H9 (cell line): Measurements from ENCODE around the gene OR52E4. TPM values are rescaled to one million over a fixed set of nuclear protein-coding genes. Genes with fewer than 3 reads are reported as not detected.

ENCODE experiments used
- DNase-seq: peaks from one replicate; pipeline ENCODE4 v3.0.0-alpha.2; 2017
- H2AFZ ChIP-seq: one replicate; pipeline ENCODE4 v1.6.1; 2013; ENCODE audit warnings: mild to moderate bottlenecking, low read length, control low read depth, moderate library complexity
- H2AK5ac ChIP-seq: 2 replicates; pipeline ENCODE4 v1.6.1; 2013; ENCODE audit warnings: low read length, control low read depth, mixed read lengths; ENCODE audit not compliant: insufficient read length
- H2BK120ac ChIP-seq: one replicate; pipeline ENCODE4 v1.6.1; 2013; ENCODE audit warnings: low read depth, mild to moderate bottlenecking, low read length, control low read depth, inconsistent platforms; ENCODE audit not compliant: poor library complexity, severe bottlenecking
- H2BK12ac ChIP-seq: 2 replicates; pipeline ENCODE4 v1.6.1; 2013; ENCODE audit warnings: low read length, control low read depth, mixed read lengths, low read depth; ENCODE audit not compliant: insufficient read length
- H2BK15ac ChIP-seq: 2 replicates; pipeline ENCODE4 v1.6.1; 2013; ENCODE audit warnings: low read depth, low read length, control low read depth
- H2BK20ac ChIP-seq: one replicate; pipeline ENCODE4 v1.6.1; 2013; ENCODE audit warnings: low read depth, mild to moderate bottlenecking, low read length, control low read depth, inconsistent platforms; ENCODE audit not compliant: poor library complexity, severe bottlenecking
- H2BK5ac ChIP-seq: 2 replicates; pipeline ENCODE4 v1.6.1; 2013; ENCODE audit warnings: low read length, control low read depth, mixed read lengths; ENCODE audit not compliant: insufficient read length
- H3K14ac ChIP-seq: 2 replicates; pipeline ENCODE4 v1.6.1; 2013; ENCODE audit warnings: low read length, control low read depth; ENCODE audit not compliant: insufficient read depth
- H3K18ac ChIP-seq: 2 replicates; pipeline ENCODE4 v1.6.1; 2013; ENCODE audit warnings: low read depth, mild to moderate bottlenecking, mixed read lengths, low read length, control low read depth; ENCODE audit not compliant: insufficient read length
- H3K23ac ChIP-seq: 2 replicates; pipeline ENCODE4 v1.6.1; 2013; ENCODE audit warnings: low read length, control low read depth, mixed read lengths, low read depth; ENCODE audit not compliant: insufficient read length
- H3K23me2 ChIP-seq: 2 replicates; pipeline ENCODE4 v1.6.1; 2013; ENCODE audit warnings: low read depth, mild to moderate bottlenecking, mixed read lengths, low read length, control low read depth; ENCODE audit not compliant: insufficient read length, poor library complexity, severe bottlenecking
- H3K27ac ChIP-seq: 2 replicates; pipeline ENCODE4 v1.5.1; 2013; ENCODE audit warnings: low read length, control low read depth, mixed read lengths, low read depth; ENCODE audit not compliant: insufficient read length
- H3K27me3 ChIP-seq: 2 replicates; pipeline ENCODE4 v1.6.1; 2013; ENCODE audit warnings: low read length, control low read depth, inconsistent platforms; ENCODE audit not compliant: insufficient read depth
- H3K4ac ChIP-seq: 2 replicates; pipeline ENCODE4 v1.6.1; 2013; ENCODE audit warnings: low read depth, mild to moderate bottlenecking, control low read depth, inconsistent platforms, low read length, moderate library complexity
- H3K4me1 ChIP-seq: 2 replicates; pipeline ENCODE4 v1.6.1; 2013; ENCODE audit warnings: low read length, control low read depth, inconsistent platforms; ENCODE audit not compliant: insufficient read depth
- H3K4me2 ChIP-seq: 2 replicates; pipeline ENCODE4 v1.6.1; 2013; ENCODE audit warnings: low read length, control low read depth, mixed read lengths; ENCODE audit not compliant: insufficient read length, insufficient read depth
- H3K56ac ChIP-seq: 2 replicates; pipeline ENCODE4 v1.6.1; 2013; ENCODE audit warnings: low read depth, mild to moderate bottlenecking, mixed read lengths, low read length, control low read depth; ENCODE audit not compliant: insufficient read length
- H3K79me1 ChIP-seq: 2 replicates; pipeline ENCODE4 v1.6.1; 2013; ENCODE audit warnings: low read depth, mild to moderate bottlenecking, moderate library complexity, low read length, control low read depth, inconsistent platforms; ENCODE audit not compliant: insufficient read depth, poor library complexity, severe bottlenecking
- H3K79me2 ChIP-seq: 2 replicates; pipeline ENCODE4 v1.6.1; 2013; ENCODE audit warnings: low read length, control low read depth, inconsistent platforms; ENCODE audit not compliant: insufficient read depth
- H3K9ac ChIP-seq: 2 replicates; pipeline ENCODE4 v1.6.1; 2013; ENCODE audit warnings: low read length, control low read depth, mixed read lengths; ENCODE audit not compliant: insufficient read length; ENCODE audit errors: extremely low read depth
- H3K9me3 ChIP-seq: one replicate; pipeline ENCODE4 v1.6.1; 2013; ENCODE audit warnings: low read depth, low read length, inconsistent platforms; ENCODE audit not compliant: control insufficient read depth
- H3T11ph ChIP-seq: one replicate; pipeline ENCODE4 v1.6.1; 2013; ENCODE audit warnings: mild to moderate bottlenecking, low read length, control low read depth, inconsistent platforms
- H4K20me1 ChIP-seq: one replicate; pipeline ENCODE4 v1.6.1; 2013; ENCODE audit not compliant: control insufficient read depth, insufficient read length, insufficient read depth
- H4K5ac ChIP-seq: 2 replicates; pipeline ENCODE4 v1.6.1; 2013; ENCODE audit warnings: low read depth, mild to moderate bottlenecking, mixed read lengths, low read length, control low read depth; ENCODE audit not compliant: insufficient read length
- H4K8ac ChIP-seq: replicated peaks from 2 replicates; pipeline ENCODE4 v1.6.1; 2013; ENCODE audit warnings: low read length, control low read depth, mixed read lengths, low read depth; ENCODE audit not compliant: insufficient read length
- H4K91ac ChIP-seq: 2 replicates; pipeline ENCODE4 v1.6.1; 2013; ENCODE audit warnings: low read depth, mild to moderate bottlenecking, moderate library complexity, mixed read lengths, low read length, control low read depth; ENCODE audit not compliant: insufficient read length
- H3K27ac Mint-ChIP-seq, 3 experiments: 2 replicates in 2 of 3; 3 replicates in 1 of 3; pipeline ENCODE4 v1.8.0; 2020 to 2021; ENCODE audit warnings: mixed read lengths in 3 of 3, mild to moderate bottlenecking in 1 of 3, moderate library complexity in 1 of 3
- H3K27me3 Mint-ChIP-seq: 2 replicates; pipeline ENCODE4 v1.8.0; 2021; ENCODE audit warnings: low read depth, mild to moderate bottlenecking, moderate library complexity, mixed read lengths
- H3K36me3 Mint-ChIP-seq, 3 experiments: 2 replicates in 2 of 3; 3 replicates in 1 of 3; pipeline ENCODE4 v1.8.0; 2020 to 2021; ENCODE audit warnings: low read depth in 3 of 3, mixed read lengths in 3 of 3; ENCODE audit not compliant: insufficient read depth in 1 of 3
- H3K4me1 Mint-ChIP-seq, 2 experiments: 2 replicates each; pipeline ENCODE4 v1.8.0; 2020; ENCODE audit warnings: mixed read lengths in 2 of 2
- H3K4me3 Mint-ChIP-seq, 2 experiments: 2 replicates in 1 of 2; 3 replicates in 1 of 2; pipeline ENCODE4 v1.8.0; 2020 to 2021; ENCODE audit warnings: mild to moderate bottlenecking in 2 of 2, mixed read lengths in 2 of 2, moderate library complexity in 1 of 2
- H3K9me3 Mint-ChIP-seq, 2 experiments: 2 replicates in 1 of 2; 3 replicates in 1 of 2; pipeline ENCODE4 v1.8.0; 2020; ENCODE audit warnings: mild to moderate bottlenecking in 2 of 2, mixed read lengths in 2 of 2, moderate library complexity in 1 of 2
- WGBS: extraction: QIAGEN DNeasy Blood & Tissue Kit; methylation state at CpG from one replicate; pipeline ENCODE4 v1.1.7; 2013; ENCODE audit warnings: missing lambda C conversion rate, low lambda C conversion rate, mixed read lengths; ENCODE audit not compliant: insufficient read length; ENCODE audit errors: extremely low coverage; 5-methylcytosine and 5-hydroxymethylcytosine counted together
- total RNA-seq: library from RNA; stranded (reverse); gene quantifications from 2 replicates; pipeline ENCODE4 v1.2.1, GENCODE V29; 2021
- TF ChIP-seq, protein P1 (sequence below): fragments of 200-600 bp; sonication (generic); conservative IDR thresholded peaks from 3 replicates; pipeline ENCODE4 v1.8.0; 2021; ENCODE audit warnings: antibody characterized with exemption, mild to moderate bottlenecking

OR52E4 gene
- total RNA-seq, 1 experiment from 2014 or later, result not detected

DNA sequence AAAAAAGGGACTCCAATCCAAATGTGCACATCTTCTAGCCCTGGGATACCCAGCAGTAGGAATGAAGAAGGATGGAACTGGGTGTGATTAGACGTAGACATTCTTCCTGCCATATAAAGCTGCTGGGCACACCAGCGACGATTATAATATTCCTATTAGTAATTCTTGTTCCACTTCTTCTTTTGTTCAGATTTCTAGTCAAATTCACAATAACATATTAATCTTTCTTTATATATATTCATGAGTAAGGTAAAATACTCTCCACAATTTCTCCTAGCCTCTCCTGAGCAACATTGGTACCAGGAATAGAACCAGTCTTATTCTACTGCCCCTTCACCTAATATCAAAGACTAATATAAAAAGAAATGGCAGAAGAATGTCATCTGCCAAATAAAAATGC, 22.8 kb upstream of the OR52E4 start, which contains the start of gene OR52E8:
TSS of gene OR52E8 (minus strand) at position 101 of the 400 bp plus-strand sequence. CDS start at position 101, 0 bp downstream.
- Histone ChIP-seq H3K4me1 (no peaks in the 10 kb centered on the region), H3K4me2 (no peak within 1 kb of the TSS), H2BK12ac (no peak within 1 kb of the TSS), H3K79me1 (no peaks in the 10 kb centered on the region), H2AFZ (no peak within 1 kb of the TSS), H3K14ac (no peak within 1 kb of the TSS), H2AK5ac (no peak within 1 kb of the TSS), H3K9ac (no peak within 1 kb of the TSS), H4K91ac (no peak within 1 kb of the TSS), H3K23ac (no peak within 1 kb of the TSS), H3K27me3 (no peaks in the 10 kb centered on the region), H3K23me2 (no peaks in the 10 kb centered on the region), H2BK20ac (no peak within 1 kb of the TSS), H3K79me2 (no peaks in the 10 kb centered on the region), H3K56ac (no peak within 1 kb of the TSS), H3K27ac (no peak within 1 kb of the TSS), H3T11ph (no peak within 1 kb of the TSS), H2BK15ac (no peak within 1 kb of the TSS), H3K4ac (no peak within 1 kb of the TSS), H3K18ac (no peak within 1 kb of the TSS), H3K9me3 (no peaks in the 10 kb centered on the region), H2BK5ac (no peak within 1 kb of the TSS), H2BK120ac (no peak within 1 kb of the TSS), H4K5ac (no peak within 1 kb of the TSS), H4K20me1 (no peaks in the 10 kb centered on the region), H4K8ac (no peak within 1 kb of the TSS)
- Mint-ChIP-seq H3K27ac (no peak within 1 kb of the TSS; a peak in 1 of 7 replicates), H3K27me3 (no peaks in the 10 kb centered on the region; the same call in 1 of the 2 replicates), H3K9me3 (peaks cover 3 to 4% of the 10 kb centered on the region in 2 experiments; a peak in 4 of 5 replicates), H3K4me1 (no peaks in the 10 kb centered on the region), H3K36me3 (no peaks in the 10 kb centered on the region), H3K4me3 (no peak within 1 kb of the TSS)
- TF ChIP-seq, protein P1, sequence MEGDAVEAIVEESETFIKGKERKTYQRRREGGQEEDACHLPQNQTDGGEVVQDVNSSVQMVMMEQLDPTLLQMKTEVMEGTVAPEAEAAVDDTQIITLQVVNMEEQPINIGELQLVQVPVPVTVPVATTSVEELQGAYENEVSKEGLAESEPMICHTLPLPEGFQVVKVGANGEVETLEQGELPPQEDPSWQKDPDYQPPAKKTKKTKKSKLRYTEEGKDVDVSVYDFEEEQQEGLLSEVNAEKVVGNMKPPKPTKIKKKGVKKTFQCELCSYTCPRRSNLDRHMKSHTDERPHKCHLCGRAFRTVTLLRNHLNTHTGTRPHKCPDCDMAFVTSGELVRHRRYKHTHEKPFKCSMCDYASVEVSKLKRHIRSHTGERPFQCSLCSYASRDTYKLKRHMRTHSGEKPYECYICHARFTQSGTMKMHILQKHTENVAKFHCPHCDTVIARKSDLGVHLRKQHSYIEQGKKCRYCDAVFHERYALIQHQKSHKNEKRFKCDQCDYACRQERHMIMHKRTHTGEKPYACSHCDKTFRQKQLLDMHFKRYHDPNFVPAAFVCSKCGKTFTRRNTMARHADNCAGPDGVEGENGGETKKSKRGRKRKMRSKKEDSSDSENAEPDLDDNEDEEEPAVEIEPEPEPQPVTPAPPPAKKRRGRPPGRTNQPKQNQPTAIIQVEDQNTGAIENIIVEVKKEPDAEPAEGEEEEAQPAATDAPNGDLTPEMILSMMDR, result no peak
- no CpG with 5 or more reads among the region's 3 CpGs for WGBS
- no peak for DNase-seq
